ENCODE data around the gene DRD3.

DRD3 gene

GRCh38 chr3:114176890-114177289, 2.0 kb downstream of the DRD3 start:
- DNase-seq, result no peak

- DNase-seq, result no peak
Measured at GRCh38 chr3:114176487-114176886, 2.4 kb downstream of the DRD3 start.

DNA sequence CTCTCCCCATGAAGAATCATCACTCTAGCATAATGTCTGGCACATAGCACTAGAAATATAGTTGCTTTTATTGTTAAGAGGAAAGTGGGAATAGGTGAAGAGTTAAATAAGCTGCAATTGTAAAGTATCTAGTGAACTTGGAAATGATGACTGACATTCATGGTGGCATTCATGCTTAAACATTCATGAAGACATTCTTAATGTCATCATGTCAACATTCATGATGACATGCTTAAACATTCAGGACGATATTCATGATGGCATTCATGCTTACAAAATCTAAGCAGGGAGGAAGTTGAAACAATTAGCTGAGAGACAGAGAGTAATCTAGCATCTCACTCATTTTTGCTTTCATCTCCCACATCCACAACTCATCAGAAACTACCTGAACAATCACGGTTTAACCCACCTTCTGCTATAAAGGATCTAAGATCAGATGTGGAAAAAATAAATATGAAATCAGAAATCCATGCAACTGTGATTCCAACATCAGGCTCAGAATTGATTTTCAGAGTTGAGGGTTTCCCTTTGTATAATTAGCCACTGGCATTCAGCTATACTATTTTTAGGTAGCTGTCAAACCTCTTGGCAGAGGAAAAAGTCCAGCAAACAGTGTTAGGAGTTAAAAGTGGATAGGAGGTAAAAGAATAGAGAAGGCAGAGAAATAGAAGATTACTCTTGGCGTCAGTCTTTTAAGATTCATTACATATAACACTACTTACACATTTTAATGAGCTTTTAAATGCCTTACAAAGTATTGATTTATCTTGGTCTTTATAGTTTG, 3.5 kb downstream of the DRD3 start:
- no peak for DNase-seq

DNA sequence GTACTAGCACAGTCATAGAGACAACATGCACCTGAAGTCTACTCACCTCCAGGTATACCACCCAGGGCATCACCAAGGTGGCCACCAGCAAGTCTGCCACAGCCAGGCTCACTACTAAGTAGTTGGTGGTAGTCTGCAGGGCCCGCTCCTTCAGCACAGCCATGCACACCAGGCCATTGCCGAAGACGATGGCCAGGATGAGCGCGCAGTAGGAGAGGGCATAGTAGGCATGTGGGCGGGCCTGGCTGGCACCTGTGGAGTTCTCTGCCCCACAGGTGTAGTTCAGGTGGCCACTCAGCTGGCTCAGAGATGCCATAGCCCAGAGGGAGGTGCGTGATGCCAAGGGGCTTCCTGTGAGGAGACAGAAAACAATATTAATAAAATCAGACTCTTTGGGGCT, 7.2 kb downstream of the DRD3 start:
- DNase-seq, result no peak

DNA sequence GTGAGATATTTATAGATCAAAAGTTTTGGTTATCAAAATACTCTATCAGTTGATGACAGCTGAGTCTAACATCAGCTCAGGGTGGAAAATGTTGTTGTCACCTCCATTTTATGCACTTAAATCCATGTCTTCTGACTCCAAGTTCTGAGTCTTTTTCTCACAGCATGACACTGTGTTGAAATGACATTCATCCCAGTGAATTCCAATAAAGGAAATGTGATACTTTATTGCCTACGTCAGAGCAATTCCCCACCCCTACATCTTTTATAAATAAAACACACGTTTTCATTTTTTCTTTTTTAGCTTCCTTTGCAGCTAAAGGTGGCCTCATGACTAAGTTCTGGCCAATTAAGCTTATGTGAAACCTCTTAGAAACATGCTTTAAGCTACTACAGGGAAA, 10.7 kb downstream of the DRD3 start:
- no peak for DNase-seq

DNA sequence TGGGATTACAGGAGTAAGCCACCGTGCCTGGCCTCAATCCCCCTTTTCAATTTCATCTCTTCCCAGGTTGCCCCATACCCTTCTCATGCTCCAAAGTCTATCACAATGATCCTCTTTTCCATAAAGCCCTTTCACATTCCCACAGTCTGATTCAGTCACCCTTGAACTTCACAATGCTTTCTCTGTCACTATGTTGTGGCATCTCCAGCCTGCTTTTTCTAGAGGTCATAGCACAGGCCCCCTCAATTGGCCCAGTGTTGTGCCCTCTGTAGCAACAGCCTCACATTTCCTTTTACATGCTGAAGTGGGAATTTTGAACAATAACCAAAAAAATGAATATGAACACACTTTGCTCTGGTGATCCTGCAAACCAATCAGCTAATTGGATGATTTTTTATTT, 21.5 kb downstream of the DRD3 start:
- DNase-seq, result no peak

GRCh38 chr3:114155370-114155821, 23.5 kb downstream of the DRD3 start:
- no peak for DNase-seq

GRCh38 chr3:114154321-114154821, 24.5 kb downstream of the DRD3 start:
- DNase-seq, result no peak

- peak; percentile 67 for DNase-seq
Measured at GRCh38 chr3:114152519-114153151, 26.2 kb downstream of the DRD3 start.

DNA sequence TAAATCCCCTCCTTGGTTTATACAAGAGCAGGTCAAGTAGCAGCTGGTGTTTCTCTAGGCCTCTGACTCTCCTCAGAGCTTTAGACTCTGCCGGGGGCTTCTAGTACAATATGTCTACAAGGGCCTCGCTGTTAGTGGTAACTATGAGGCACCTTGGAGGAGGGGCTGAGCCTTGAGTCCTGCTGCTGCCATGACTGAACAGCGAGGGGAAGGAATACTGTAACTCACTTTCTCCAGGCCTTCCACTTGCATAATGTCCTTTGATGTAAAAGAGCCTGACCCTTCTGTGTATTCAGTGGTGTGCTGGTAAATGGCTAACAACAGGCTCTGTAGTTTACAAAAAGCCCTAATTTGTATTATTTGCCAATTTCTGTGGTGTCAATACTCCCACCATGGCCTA, 27.8 kb downstream of the DRD3 start:
- no peak for DNase-seq

DNA sequence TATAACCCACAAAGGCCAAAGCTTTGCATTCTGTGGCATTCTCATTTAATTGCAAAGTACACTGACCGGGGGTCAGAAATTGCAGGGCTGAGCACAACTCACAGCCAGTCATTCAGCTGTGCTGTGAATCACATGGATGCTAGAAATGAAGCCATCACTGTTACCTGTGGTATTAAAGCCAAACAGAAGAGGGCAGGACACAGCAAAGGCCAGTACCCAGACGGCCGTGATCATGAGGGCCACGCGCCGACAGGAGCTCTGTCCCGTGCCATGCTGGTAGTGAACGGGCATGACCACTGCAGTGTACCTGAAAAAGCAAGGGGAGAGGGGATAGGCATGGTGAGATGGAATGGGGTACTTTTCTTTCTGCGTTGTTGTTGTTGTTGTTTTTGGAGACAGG, 31.6 kb downstream of the DRD3 start:
- DNase-seq, result no peak

DNA sequence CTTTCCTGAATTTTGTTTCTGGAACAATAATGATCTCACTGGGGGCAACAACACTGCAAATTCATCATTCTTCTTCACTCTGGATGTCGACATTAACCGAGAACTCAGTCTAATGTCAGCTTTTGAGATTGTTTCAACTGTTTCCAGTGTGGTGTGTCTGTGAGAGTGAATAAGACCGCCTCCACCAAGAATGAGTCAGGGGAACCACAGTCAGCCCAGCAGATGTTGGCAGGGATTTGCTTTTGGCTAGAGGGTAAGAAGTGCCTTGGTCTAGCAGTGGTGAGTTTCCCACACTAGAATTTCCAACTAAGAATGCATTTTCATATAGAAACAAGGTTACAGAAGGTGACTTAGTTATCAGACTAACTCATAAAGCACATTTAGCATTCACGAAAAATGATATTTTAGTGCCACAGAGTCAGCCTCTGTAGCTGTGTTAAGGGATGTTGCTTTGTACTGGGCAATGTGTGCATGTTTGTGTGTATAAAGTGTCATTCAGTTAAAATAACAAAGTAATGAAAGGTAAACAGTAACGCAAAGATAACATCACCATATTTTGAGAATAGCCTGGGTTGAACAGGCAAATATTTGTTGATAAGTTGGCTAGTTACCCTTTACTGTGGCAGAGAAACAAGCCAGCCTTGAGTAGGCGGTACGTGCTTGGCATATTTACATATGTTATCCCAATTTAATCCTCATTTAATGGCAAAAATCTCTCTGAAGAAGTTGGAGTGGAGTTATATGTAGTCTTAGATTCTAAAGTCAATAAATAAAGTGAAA, 33.8 kb downstream of the DRD3 start:
- DNase-seq, result no peak

DNA sequence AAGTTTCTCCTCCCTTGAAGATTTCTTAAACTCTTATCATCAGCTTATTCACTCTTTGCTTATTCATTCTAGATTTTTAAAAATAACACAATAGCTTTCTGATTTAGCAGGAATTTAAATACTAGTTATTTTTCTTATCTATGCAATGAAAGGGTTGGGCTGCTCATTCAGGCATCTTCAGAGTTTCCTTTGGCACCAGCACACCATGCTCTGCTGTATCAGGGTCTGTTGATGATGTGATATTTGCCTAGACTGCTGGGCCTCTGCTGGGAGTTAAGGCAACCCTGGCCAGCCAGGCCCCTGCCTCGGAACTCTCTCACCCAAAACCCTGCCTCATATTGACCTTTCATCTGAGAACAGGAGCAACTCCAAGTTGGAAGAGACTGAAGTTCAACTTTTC, 35.0 kb downstream of the DRD3 start:
- no peak for DNase-seq

- no peak for DNase-seq
Measured at GRCh38 chr3:114139836-114140235, 39.0 kb downstream of the DRD3 start.

GRCh38 chr3:114133947-114134346, 44.9 kb downstream of the DRD3 start:
- DNase-seq, result no peak

GRCh38 chr3:114132500-114132899, 46.4 kb downstream of the DRD3 start:
- DNase-seq, result no peak

- no peak for DNase-seq
Measured at GRCh38 chr3:114128826-114129225, 50.0 kb downstream of the DRD3 start.

DNA sequence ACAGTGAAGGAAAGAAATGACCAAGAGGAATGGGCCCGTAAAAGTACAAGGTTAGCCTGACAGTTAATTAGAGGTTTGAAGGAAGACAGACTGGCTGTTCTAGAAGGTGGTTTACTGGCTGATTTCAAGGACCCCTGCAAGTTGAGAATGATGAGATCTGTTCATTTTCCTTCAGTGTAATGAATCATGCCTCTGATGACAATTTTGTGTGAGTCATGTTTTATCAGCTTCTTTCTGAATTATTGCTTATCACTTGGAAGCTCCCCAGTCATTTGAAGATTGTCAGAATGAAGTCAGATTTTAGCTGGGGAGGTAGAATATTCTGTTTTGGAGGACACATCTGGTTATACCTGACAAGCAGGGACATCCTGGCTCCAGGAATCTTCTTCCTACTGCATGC, 50.6 kb downstream of the DRD3 start:
- no peak for DNase-seq

DNA sequence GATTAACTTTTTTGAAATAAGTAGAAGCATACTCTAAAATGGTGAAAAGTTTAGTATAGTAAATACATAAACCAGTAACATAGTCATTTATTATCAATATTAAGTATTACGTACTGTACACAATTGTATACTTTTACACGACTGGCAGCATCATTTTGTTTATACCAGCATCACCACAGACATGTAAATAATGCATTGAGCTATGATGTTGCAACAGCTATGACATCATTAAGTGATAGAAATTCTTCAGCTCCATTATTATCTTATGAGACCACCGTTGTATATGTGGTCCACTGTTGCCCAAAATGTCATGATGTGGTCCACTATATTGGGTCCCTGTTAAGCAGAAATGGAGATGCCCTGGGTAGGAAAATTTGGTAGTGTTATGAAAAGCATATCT, 51.3 kb downstream of the DRD3 start:
- DNase-seq, result no peak

- DNase-seq, result no peak
Measured at GRCh38 chr3:114126461-114126860, 52.4 kb downstream of the DRD3 start.

GRCh38 chr3:114122027-114122709, 56.7 kb downstream of the DRD3 start:
- no peak for DNase-seq

DNA sequence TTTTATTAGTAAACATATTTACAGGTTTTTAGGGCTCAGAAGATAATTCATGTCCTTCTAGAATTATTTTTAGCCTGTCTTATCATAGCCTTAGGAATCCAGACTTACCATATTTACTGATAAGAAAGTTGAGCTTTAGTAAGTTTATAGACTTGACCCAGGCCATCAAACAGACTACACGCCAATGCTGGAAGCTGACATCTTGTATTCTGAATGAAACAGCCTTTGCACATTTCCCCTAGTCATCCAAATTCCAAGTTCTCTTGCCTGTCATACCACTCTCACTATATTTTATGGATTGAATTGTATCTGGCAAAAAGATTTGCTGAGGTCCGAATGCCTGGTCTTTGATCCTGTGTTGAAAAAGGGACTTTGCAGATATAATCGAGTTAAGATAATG, 58.6 kb downstream of the DRD3 start:
- no peak for DNase-seq

DNA sequence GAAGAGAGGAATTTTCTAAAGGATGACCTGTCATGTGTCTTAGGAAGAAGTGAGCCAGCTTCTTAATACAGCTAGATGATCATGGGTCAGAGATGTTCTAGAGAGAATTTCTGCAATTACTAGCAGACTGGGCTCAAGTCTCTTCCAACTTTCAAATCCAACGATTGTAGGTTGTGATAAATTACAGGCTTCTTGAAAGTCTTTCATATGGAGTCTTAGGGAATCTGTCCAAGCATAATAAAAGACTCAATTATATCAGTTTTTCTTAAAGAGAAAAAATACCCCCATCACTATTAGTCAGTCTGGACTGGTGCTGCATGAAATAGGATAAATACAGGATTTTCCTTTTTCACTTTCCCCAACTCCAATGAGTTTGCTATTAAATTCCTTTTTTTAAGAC, 59.1 kb downstream of the DRD3 start:
- DNase-seq, result no peak
